ENCODE results near the gene PGAP6. TPM values are rescaled to one million over a fixed set of nuclear protein-coding genes. Genes with fewer than 3 reads are reported as not detected.
"Not testable (repeated sequence)": the region's sequence is repeated elsewhere in the genome, so short reads cannot be mapped to it uniquely, and the experiment has no call there.

The PGAP6 gene
- total and polyA plus RNA-seq, 2 of the 13 experiments (the other 11 are each of a cell fraction or from before 2014, with no cell fraction given): 52.7 to 136 TPM

DNA sequence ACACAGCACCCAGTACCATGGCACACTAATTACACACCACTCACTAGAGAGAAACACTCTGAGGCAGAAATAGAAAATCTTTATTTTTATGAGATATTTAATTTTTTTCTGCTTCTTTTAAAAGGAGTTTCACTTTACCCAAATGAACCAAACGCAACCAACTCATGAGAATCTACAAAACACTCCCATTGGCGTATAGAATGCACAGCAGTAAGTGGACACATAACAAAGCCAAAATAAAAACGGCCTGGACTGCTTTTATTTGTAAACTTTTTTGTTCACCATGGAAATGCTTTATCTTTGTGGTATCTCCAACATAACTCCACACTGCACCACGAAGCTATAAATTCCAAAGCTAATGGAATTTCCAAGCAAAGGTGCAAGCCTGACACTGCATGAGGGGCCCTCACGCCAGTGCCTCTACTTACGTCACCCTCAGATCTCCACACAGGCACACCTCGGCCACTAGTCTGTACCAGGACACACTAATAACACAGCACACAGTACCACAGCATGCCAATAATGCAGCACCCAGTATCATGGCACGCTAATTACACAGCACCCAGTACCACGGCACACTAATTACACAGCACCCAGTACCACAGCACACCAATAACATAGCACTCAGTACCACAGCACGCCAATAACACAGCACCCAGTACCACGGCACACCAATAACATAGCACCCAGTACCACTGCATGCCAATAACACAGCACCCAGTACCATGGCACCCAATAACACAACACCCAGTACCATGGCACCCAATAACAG is 46.7 kb downstream of the PGAP6 start:
- Histone ChIP-seq H3K79me2 (ENCODE audit: insufficient read depth, low read length) (peaks cover 90% of the 10 kb centered on the region), H4K20me1 (ENCODE audit: insufficient read depth, low read length) (peaks cover 42% of the 10 kb centered on the region), H3K4me1 (ENCODE audit: insufficient read depth, low read length) (peaks cover 85% of the 10 kb centered on the region)
- POLR2A ChIA-PET; H3K9ac ChIP-seq (ENCODE audit: insufficient read depth, low read depth, low read length); ATAC-seq; DNase-seq (ENCODE audit: low spot score); H3K27ac ChIP-seq (ENCODE audit: extremely low read length, insufficient read depth, low read length); H3K9me3 ChIP-seq (ENCODE audit: low read length); H3K27me3 ChIP-seq (ENCODE audit: control insufficient read depth in 1 of 2, insufficient read depth in 2 of 2, low read length in 2 of 2); H2AFZ ChIP-seq (ENCODE audit: low read length); BruUV-seq (replicated peaks); H3K36me3 ChIP-seq (replicated peaks in 1 of 2; ENCODE audit: control insufficient read depth in 1 of 2, insufficient read depth in 2 of 2, low read length in 2 of 2); H3K4me2 ChIP-seq (ENCODE audit: low read depth, low read length); CTCF ChIA-PET (ENCODE audit: low intra/inter-chr PET ratio, low total read pairs); H3K4me3 ChIP-seq (replicated peaks in 1 of 3; ENCODE audit: insufficient read depth in 1 of 3, low read depth in 2 of 3, low read length in 3 of 3); in situ Hi-C loops (cut with HindIII; ENCODE audit: extremely low pct_ligation_motif_present, low pct_unique_long_range_greater_than_20kb); intact Hi-C loops (cut with micrococcal nuclease; ENCODE audit: unreplicated experiment): not testable (repeated sequence)
- WGBS (ENCODE audit: low lambda C conversion rate): 91% methylated on average over 11 of the region's 11 CpGs
- TF ChIP-seq ZSCAN21 (CRISPR knock-in tag; IDR thresholded peaks at IDR 0.05; ENCODE audit: borderline replicate concordance): peak; percentile 97; the same call in 1 of the 2 replicates
- peak; percentile 32 for FAIRE-seq

DNA sequence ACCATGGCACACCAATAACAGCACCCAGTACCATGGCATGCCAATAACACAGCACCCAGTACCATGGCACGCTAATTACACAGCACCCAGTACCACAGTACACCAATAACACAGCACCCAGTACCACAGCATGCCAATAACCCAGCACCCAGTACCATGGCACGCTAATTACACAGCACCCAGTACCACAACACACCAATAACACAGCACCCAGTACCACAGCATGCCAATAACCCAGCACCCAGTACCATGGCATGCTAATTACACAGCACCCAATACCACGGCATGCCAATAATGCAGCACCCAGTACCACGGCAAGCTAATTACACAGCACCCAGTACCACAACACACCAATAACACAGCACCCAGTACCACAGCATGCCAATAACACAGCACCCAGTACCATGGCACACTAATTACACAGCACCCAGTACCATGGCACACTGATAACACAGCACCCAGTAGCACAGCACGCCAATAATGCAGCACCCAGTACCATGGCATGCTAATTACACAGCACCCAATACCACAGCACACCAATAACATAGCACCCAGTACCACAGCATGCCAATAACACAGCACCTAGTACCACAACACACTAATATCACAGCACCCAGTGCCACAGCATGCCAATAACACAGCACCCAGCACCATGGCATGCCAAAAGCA is 47.5 kb downstream of the PGAP6 start:
- FAIRE-seq: peak; percentile 40
- POLR2A ChIA-PET; H3K9ac ChIP-seq (ENCODE audit: insufficient read depth, low read depth, low read length); H3K27me3 ChIP-seq (ENCODE audit: control insufficient read depth in 1 of 2, insufficient read depth in 2 of 2, low read length in 2 of 2); ATAC-seq; H3K4me2 ChIP-seq (ENCODE audit: low read depth, low read length); in situ Hi-C loops (cut with HindIII; ENCODE audit: extremely low pct_ligation_motif_present, low pct_unique_long_range_greater_than_20kb); H3K36me3 ChIP-seq (replicated peaks in 1 of 2; ENCODE audit: control insufficient read depth in 1 of 2, insufficient read depth in 2 of 2, low read length in 2 of 2); H2AFZ ChIP-seq (ENCODE audit: low read length); DNase-seq (ENCODE audit: low spot score); H3K27ac ChIP-seq (ENCODE audit: extremely low read length, insufficient read depth, low read length); BruUV-seq (replicated peaks); intact Hi-C loops (cut with micrococcal nuclease; ENCODE audit: unreplicated experiment); CTCF ChIA-PET (ENCODE audit: low intra/inter-chr PET ratio, low total read pairs); H3K4me3 ChIP-seq (replicated peaks in 1 of 3; ENCODE audit: insufficient read depth in 1 of 3, low read depth in 2 of 3, low read length in 3 of 3); H3K9me3 ChIP-seq (ENCODE audit: low read length): not testable (repeated sequence)
- Histone ChIP-seq H4K20me1 (ENCODE audit: insufficient read depth, low read length) (peaks cover 42% of the 10 kb centered on the region), H3K79me2 (ENCODE audit: insufficient read depth, low read length) (peaks cover 87% of the 10 kb centered on the region), H3K4me1 (ENCODE audit: insufficient read depth, low read length) (peaks cover 77% of the 10 kb centered on the region)
- 100% methylated on average over 3 of the region's 5 CpGs for WGBS (ENCODE audit: low lambda C conversion rate)
- peak; percentile 99 for TF ChIP-seq ZSCAN21 (CRISPR knock-in tag; IDR thresholded peaks at IDR 0.05; ENCODE audit: borderline replicate concordance)
